Measurements from ENCODE around the gene LPO.

Gene LPO

GRCh38 chr17:58247511-58248363 lies 9.4 kb downstream of the LPO start:
- H3K4me3 ChIP-seq (ENCODE audit: low read length): no peak overlapping the region
- H3K36me3 ChIP-seq (ENCODE audit: control insufficient read depth, low read depth, low read length): no peaks in the 10 kb centered on the region
- peaks cover 71% of the 10 kb centered on the region for H3K27me3 ChIP-seq (ENCODE audit: control insufficient read depth, insufficient read depth, low read length)
- no peaks in the 10 kb centered on the region for H3K9me3 ChIP-seq (ENCODE audit: control insufficient read depth, low read depth, low read length)
- no peak overlapping the region for H3K9ac ChIP-seq (ENCODE audit: low read length)
- H3K27ac ChIP-seq (ENCODE audit: low read length): no peak overlapping the region
- peaks cover 3% of the 10 kb centered on the region for H3K4me1 ChIP-seq (ENCODE audit: control insufficient read depth, low read depth, low read length)

DNA sequence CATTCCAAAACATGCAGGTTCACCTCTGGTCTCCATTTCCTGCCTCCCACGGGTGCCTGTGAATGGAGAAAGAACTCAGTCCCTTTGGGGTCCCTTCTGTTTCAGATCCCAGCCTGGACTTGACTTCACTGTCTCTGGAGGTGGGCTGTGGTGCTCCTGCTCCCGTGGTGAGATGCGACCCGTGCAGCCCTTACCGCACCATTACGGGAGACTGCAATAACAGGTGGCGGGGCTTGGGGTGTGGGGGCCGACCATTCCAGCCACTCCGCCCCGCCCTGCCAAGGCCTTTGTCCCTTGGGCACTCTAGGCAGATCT lies 10.5 kb downstream of the LPO start:
- Histone ChIP-seq H3K27ac (ENCODE audit: low read length) (no peak overlapping the region), H3K9ac (ENCODE audit: low read length) (no peak overlapping the region), H3K36me3 (ENCODE audit: control insufficient read depth, low read depth, low read length) (no peaks in the 10 kb centered on the region), H3K4me3 (ENCODE audit: low read length) (peak overlapping the region; percentile 55), H3K9me3 (ENCODE audit: control insufficient read depth, low read depth, low read length) (no peaks in the 10 kb centered on the region), H3K4me1 (ENCODE audit: control insufficient read depth, low read depth, low read length) (peaks cover 3% of the 10 kb centered on the region), H3K27me3 (ENCODE audit: control insufficient read depth, insufficient read depth, low read length) (peaks cover 77% of the 10 kb centered on the region)

- Histone ChIP-seq H3K27me3 (ENCODE audit: control insufficient read depth, insufficient read depth, low read length) (peaks cover 82% of the 10 kb centered on the region), H3K9ac (ENCODE audit: low read length) (no peak overlapping the region), H3K36me3 (ENCODE audit: control insufficient read depth, low read depth, low read length) (no peaks in the 10 kb centered on the region), H3K4me3 (ENCODE audit: low read length) (peak overlapping the region; percentile 55), H3K9me3 (ENCODE audit: control insufficient read depth, low read depth, low read length) (no peaks in the 10 kb centered on the region), H3K4me1 (ENCODE audit: control insufficient read depth, low read depth, low read length) (peaks cover 3% of the 10 kb centered on the region), H3K27ac (ENCODE audit: low read length) (no peak overlapping the region)
Measured at GRCh38 chr17:58249270-58250133, 11.1 kb downstream of the LPO start.

DNA sequence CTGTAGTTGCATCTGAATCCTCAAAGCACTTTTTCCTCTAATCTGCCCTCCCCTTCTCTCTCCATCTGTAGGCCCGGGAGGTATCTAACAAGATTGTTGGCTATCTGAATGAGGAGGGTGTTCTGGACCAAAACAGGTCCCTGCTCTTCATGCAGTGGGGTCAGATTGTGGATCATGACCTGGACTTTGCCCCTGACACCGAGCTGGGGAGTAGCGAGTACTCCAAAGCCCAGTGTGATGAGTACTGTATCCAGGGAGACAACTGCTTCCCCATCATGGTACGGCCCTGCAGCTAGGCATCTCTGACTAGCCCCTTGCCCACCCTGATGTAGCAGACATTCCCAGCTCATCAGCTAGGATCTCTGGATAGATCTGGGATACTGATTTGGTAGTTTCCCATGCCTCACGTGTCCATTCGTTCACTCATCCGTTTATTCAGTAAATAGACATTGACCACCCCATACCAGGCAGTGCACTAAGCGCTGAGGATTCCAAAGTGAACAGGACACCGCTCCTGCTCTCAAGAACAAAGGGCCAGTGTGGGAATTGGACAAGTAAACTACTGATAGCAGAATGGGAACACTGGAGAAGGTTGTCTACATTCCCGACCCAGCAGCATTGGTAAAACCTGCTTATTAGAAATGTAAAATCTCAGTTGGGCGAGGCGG lies 12.1 kb downstream of the LPO start:
- Histone ChIP-seq H3K27ac (ENCODE audit: low read length) (no peak overlapping the region), H3K27me3 (ENCODE audit: control insufficient read depth, insufficient read depth, low read length) (peaks cover 88% of the 10 kb centered on the region), H3K4me1 (ENCODE audit: control insufficient read depth, low read depth, low read length) (peaks cover 3% of the 10 kb centered on the region), H3K36me3 (ENCODE audit: control insufficient read depth, low read depth, low read length) (no peaks in the 10 kb centered on the region), H3K4me3 (ENCODE audit: low read length) (no peak overlapping the region), H3K9me3 (ENCODE audit: control insufficient read depth, low read depth, low read length) (no peaks in the 10 kb centered on the region), H3K9ac (ENCODE audit: low read length) (no peak overlapping the region)

DNA sequence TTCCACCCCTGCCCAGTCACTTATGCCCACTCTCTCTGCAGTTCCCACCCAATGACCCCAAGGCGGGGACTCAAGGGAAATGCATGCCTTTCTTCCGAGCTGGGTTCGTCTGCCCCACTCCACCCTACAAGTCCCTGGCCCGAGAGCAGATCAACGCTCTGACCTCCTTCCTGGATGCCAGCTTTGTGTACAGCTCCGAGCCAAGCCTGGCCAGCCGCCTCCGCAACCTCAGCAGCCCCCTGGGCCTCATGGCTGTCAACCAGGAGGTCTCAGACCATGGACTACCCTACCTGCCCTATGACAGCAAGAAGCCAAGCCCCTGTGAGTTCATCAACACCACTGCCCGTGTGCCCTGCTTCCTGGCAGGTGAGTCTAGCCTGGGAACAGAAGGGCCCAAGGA lies 13.8 kb downstream of the LPO start:
- H3K27ac ChIP-seq (ENCODE audit: low read length): no peak overlapping the region
- no peaks in the 10 kb centered on the region for H3K9me3 ChIP-seq (ENCODE audit: control insufficient read depth, low read depth, low read length)
- H3K27me3 ChIP-seq (ENCODE audit: control insufficient read depth, insufficient read depth, low read length): peaks cover 75% of the 10 kb centered on the region
- H3K9ac ChIP-seq (ENCODE audit: low read length): no peak overlapping the region
- H3K4me3 ChIP-seq (ENCODE audit: low read length): no peak overlapping the region
- H3K36me3 ChIP-seq (ENCODE audit: control insufficient read depth, low read depth, low read length): no peaks in the 10 kb centered on the region
- H3K4me1 ChIP-seq (ENCODE audit: control insufficient read depth, low read depth, low read length): peaks cover 3% of the 10 kb centered on the region

DNA sequence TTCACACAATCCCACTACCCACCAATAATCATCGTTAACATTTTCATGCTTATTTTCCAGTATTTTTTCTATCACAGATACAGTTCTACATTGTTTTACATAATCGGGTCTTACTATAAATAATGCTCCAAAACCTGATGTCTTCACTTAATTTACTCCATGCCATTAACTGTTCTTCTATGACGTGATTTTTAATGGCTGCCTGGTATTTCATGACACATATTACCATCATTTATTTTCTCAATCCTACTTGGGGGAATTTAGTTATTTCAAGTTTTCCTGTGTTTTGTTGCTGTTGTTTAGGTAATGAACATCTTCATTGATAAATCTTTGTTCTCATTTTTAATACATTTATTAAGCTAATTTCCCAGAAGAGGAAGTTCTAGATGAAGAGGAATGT lies 14.7 kb downstream of the LPO start:
- peaks cover 3% of the 10 kb centered on the region for H3K4me1 ChIP-seq (ENCODE audit: control insufficient read depth, low read depth, low read length)
- H3K27me3 ChIP-seq (ENCODE audit: control insufficient read depth, insufficient read depth, low read length): peaks cover 69% of the 10 kb centered on the region

GRCh38 chr17:58254803-58255202 lies 16.4 kb downstream of the LPO start:
- no peaks in the 10 kb centered on the region for H3K36me3 ChIP-seq (ENCODE audit: control insufficient read depth, low read depth, low read length)
- H3K27ac ChIP-seq (ENCODE audit: low read length): no peak overlapping the region
- no peak overlapping the region for H3K4me3 ChIP-seq (ENCODE audit: low read length)
- H3K9me3 ChIP-seq (ENCODE audit: control insufficient read depth, low read depth, low read length): no peaks in the 10 kb centered on the region
- H3K9ac ChIP-seq (ENCODE audit: low read length): no peak overlapping the region
- peaks cover 63% of the 10 kb centered on the region for H3K27me3 ChIP-seq (ENCODE audit: control insufficient read depth, insufficient read depth, low read length)
- no peaks in the 10 kb centered on the region for H3K4me1 ChIP-seq (ENCODE audit: control insufficient read depth, low read depth, low read length)

More for the DNA sequence above, 14.7 kb downstream of the LPO start:
- no peaks in the 10 kb centered on the region for H3K36me3 ChIP-seq (ENCODE audit: control insufficient read depth, low read depth, low read length)
- H3K27ac ChIP-seq (ENCODE audit: low read length): no peak overlapping the region
- H3K9me3 ChIP-seq (ENCODE audit: control insufficient read depth, low read depth, low read length): no peaks in the 10 kb centered on the region
- no peak overlapping the region for H3K9ac ChIP-seq (ENCODE audit: low read length)
- no peak overlapping the region for H3K4me3 ChIP-seq (ENCODE audit: low read length)

DNA sequence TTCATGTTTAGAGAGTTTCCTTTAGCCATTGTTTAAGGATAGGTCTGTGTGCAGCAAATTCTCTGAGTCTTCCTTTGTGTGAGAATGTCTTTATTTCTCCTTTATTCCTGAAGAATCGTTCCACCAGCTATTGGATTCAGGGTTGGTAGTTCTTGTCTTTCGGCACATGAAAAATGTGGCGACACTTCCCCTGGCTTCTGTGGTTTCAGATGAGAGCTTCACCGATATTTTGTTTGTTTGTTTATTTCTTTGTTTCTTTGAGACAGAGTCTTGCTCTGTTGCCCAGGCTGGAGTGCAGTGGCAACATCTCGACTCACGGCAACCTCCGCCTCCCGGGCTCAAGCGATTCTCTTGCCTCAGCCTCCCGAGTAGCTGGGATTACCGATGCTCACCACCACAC lies 23.8 kb downstream of the LPO start:
- Histone ChIP-seq H3K4me1 (ENCODE audit: control insufficient read depth, low read depth, low read length) (no peaks in the 10 kb centered on the region), H3K9ac (ENCODE audit: low read length) (no peak overlapping the region), H3K9me3 (ENCODE audit: control insufficient read depth, low read depth, low read length) (no peaks in the 10 kb centered on the region), H3K36me3 (ENCODE audit: control insufficient read depth, low read depth, low read length) (no peaks in the 10 kb centered on the region), H3K27me3 (ENCODE audit: control insufficient read depth, insufficient read depth, low read length) (peaks cover 46% of the 10 kb centered on the region), H3K4me3 (ENCODE audit: low read length) (no peak overlapping the region), H3K27ac (ENCODE audit: low read length) (no peak overlapping the region)

GRCh38 chr17:58263773-58264172 lies 25.4 kb downstream of the LPO start:
- Histone ChIP-seq H3K36me3 (ENCODE audit: control insufficient read depth, low read depth, low read length) (no peaks in the 10 kb centered on the region), H3K27ac (ENCODE audit: low read length) (no peak overlapping the region), H3K9me3 (ENCODE audit: control insufficient read depth, low read depth, low read length) (no peaks in the 10 kb centered on the region), H3K4me1 (ENCODE audit: control insufficient read depth, low read depth, low read length) (no peaks in the 10 kb centered on the region), H3K4me3 (ENCODE audit: low read length) (no peak overlapping the region), H3K9ac (ENCODE audit: low read length) (no peak overlapping the region), H3K27me3 (ENCODE audit: control insufficient read depth, insufficient read depth, low read length) (peaks cover 36% of the 10 kb centered on the region)

- Histone ChIP-seq H3K9me3 (ENCODE audit: control insufficient read depth, low read depth, low read length) (no peaks in the 10 kb centered on the region), H3K4me1 (ENCODE audit: control insufficient read depth, low read depth, low read length) (no peaks in the 10 kb centered on the region), H3K4me3 (ENCODE audit: low read length) (no peak overlapping the region), H3K9ac (ENCODE audit: low read length) (no peak overlapping the region), H3K36me3 (ENCODE audit: control insufficient read depth, low read depth, low read length) (no peaks in the 10 kb centered on the region), H3K27me3 (ENCODE audit: control insufficient read depth, insufficient read depth, low read length) (peaks cover 32% of the 10 kb centered on the region), H3K27ac (ENCODE audit: low read length) (no peak overlapping the region)
Measured at GRCh38 chr17:58264407-58265103, 26.2 kb downstream of the LPO start.

GRCh38 chr17:58265271-58265670 lies 26.9 kb downstream of the LPO start:
- no peaks in the 10 kb centered on the region for H3K36me3 ChIP-seq (ENCODE audit: control insufficient read depth, low read depth, low read length)
- H3K9ac ChIP-seq (ENCODE audit: low read length): no peak overlapping the region
- H3K27me3 ChIP-seq (ENCODE audit: control insufficient read depth, insufficient read depth, low read length): peaks cover 27% of the 10 kb centered on the region
- H3K27ac ChIP-seq (ENCODE audit: low read length): no peak overlapping the region
- H3K9me3 ChIP-seq (ENCODE audit: control insufficient read depth, low read depth, low read length): no peaks in the 10 kb centered on the region
- H3K4me1 ChIP-seq (ENCODE audit: control insufficient read depth, low read depth, low read length): no peaks in the 10 kb centered on the region
- H3K4me3 ChIP-seq (ENCODE audit: low read length): no peak overlapping the region
